Prostate gland (tissue), 2 donors: ENCODE measurements around the gene ATOX1. TPM values are rescaled to one million over a fixed set of nuclear protein-coding genes. Genes with fewer than 3 reads are reported as not detected.

Experiments used
- DNase-seq: peaks from one replicate; pipeline ENCODE4 v3.0.0-alpha.2; 2019; ENCODE audit warnings: low spot score
- H3K27ac ChIP-seq, 2 donors: fragments of 200-600 bp; sonication (generic); 2 replicates each; pipeline ENCODE4 v1.5.1; 2017 to 2019
- H3K27me3 ChIP-seq: fragments of 200-600 bp; sonication (generic); replicated peaks from 2 replicates; pipeline ENCODE4 v1.5.1; 2019; ENCODE audit not compliant: insufficient read depth
- H3K36me3 ChIP-seq, 2 donors: fragments of 200-600 bp; sonication (generic); 1 replicate in 1 of 2; 2 replicates in 1 of 2; pipeline versions ENCODE4 v1.5.1 to v1.8.1; 2017 to 2019
- H3K4me1 ChIP-seq: fragments of 200-600 bp; sonication (generic); replicated peaks from 2 replicates; pipeline ENCODE4 v1.5.1; 2019
- H3K4me3 ChIP-seq, 2 donors: fragments of 200-600 bp; sonication (generic); 2 replicates each; pipeline ENCODE4 v1.5.1; 2017 to 2019
- H3K9me3 ChIP-seq: fragments of 200-600 bp; sonication (generic); 2 replicates; pipeline ENCODE4 v1.5.1; 2017
- POLR2A ChIP-seq: fragments of 450-650 bp; IDR thresholded peaks from one replicate; pipeline ENCODE4 v1.6.1; 2016; ENCODE audit warnings: antibody characterized with exemption, mild to moderate bottlenecking
- POLR2AphosphoS5 ChIP-seq: sonication (generic); formaldehyde crosslinking; IDR thresholded peaks from one replicate; pipeline ENCODE4 v1.6.1; 2017; ENCODE audit warnings: antibody characterized with exemption
- WGBS: methylation state at CpG from one replicate; pipeline ENCODE4 v1.1.5; 2018; 5-methylcytosine and 5-hydroxymethylcytosine counted together
- intact Hi-C: fragments of 100-400 bp; cut with DNase I; formaldehyde crosslinking; loops from one replicate; pipeline ENCODE4 v1.14.2; 2022
- total RNA-seq, 2 donors: library from RNA; depleted of rRNA; stranded (reverse); fragments of >200 nt; gene quantifications; one replicate each; pipeline ENCODE4 v1.1.0, GENCODE V29; 2016
- TF ChIP-seq, protein P1 (sequence below), 4 experiments: fragments of 200-600 bp in 2 of 4; fragments of 450-650 bp in 2 of 4; sonication (generic) in 2 of 4; IDR thresholded peaks; 1 replicate in 3 of 4; 2 replicates in 1 of 4; pipeline ENCODE4 v1.5.1; 2016 to 2019; ENCODE audit warnings: antibody characterized with exemption in 4 of 4, mild to moderate bottlenecking in 2 of 4, moderate library complexity in 2 of 4

ATOX1 gene
- total RNA-seq, 2 donors from 2014 or later, result 97.8 to 163 TPM

DNA sequence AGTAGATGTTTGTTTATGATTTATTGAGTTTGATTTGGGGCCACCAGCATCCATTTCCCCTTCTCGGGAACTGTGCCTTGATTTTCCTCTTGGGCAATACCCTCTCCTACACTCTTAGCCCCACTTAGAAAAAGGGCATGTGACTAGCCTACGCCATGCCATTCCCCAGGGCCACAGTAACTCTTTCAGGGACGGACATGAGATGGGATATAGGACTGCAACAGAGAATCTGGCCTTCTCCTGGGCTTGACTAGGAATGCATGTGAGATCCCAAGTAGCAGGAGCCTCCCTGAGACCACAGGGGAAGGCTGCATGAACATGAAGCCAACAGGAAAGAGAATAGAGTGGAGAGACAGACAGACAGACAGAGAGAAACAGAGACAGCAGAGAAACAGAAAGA is 41.0 kb downstream of the ATOX1 start:
- Histone ChIP-seq H3K27ac (no peak overlapping the region), H3K4me3 (no peak overlapping the region), H3K36me3 (no peaks in the 10 kb centered on the region), H3K4me1 (no peaks in the 10 kb centered on the region), H3K9me3 (no peaks in the 10 kb centered on the region), H3K27me3 (no peaks in the 10 kb centered on the region)
- intact Hi-C loops, result no loop called here
- WGBS, result 74% methylated on average over 3 of the region's 3 CpGs
- DNase-seq, result no peak
- TF ChIP-seq POLR2A, result no peak

DNA sequence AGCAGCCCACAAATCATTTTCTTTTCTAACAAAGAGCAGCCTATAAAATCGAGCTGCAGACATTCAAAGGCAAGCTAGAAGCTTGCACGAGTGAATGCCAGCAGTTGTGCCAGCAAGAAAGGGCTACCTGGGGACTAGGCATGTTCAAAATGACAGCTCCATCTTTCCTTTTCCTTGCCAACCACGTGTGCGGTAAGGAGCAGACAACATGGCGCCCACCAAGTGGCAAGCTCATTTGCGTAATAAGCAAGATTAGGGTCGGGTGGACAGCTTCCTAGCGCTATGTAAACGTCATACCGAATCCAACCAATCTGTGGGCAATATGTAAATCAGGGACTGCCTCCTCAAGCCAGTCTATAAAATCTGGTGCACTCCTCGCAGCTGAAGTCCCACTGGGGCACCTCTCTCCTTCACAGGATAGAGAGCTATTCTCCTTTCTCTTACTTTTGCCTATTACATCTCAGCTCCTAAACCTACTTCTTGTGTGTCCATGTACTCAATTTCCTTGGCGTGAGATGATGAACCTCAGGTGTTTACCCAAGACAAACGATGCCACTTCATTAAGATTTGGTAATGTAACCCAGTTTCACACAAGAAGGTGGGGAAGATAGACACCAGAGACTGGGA is 49.2 kb downstream of the ATOX1 start:
- no peak overlapping the region for H3K27ac ChIP-seq
- H3K36me3 ChIP-seq, result no peaks in the 10 kb centered on the region
- no peaks in the 10 kb centered on the region for H3K9me3 ChIP-seq
- TF ChIP-seq, protein P1, sequence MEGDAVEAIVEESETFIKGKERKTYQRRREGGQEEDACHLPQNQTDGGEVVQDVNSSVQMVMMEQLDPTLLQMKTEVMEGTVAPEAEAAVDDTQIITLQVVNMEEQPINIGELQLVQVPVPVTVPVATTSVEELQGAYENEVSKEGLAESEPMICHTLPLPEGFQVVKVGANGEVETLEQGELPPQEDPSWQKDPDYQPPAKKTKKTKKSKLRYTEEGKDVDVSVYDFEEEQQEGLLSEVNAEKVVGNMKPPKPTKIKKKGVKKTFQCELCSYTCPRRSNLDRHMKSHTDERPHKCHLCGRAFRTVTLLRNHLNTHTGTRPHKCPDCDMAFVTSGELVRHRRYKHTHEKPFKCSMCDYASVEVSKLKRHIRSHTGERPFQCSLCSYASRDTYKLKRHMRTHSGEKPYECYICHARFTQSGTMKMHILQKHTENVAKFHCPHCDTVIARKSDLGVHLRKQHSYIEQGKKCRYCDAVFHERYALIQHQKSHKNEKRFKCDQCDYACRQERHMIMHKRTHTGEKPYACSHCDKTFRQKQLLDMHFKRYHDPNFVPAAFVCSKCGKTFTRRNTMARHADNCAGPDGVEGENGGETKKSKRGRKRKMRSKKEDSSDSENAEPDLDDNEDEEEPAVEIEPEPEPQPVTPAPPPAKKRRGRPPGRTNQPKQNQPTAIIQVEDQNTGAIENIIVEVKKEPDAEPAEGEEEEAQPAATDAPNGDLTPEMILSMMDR (IDR thresholded peaks at IDR 0.05), result no peak
- TF ChIP-seq POLR2A, result no peak
- no peak for TF ChIP-seq POLR2AphosphoS5
- H3K4me1 ChIP-seq, result no peaks in the 10 kb centered on the region
- DNase-seq, result no peak
- intact Hi-C loops, result no loop called here
- WGBS, result 55% methylated on average over 13 of the region's 13 CpGs
- H3K4me3 ChIP-seq, result no peak overlapping the region
- H3K27me3 ChIP-seq, result no peaks in the 10 kb centered on the region

DNA sequence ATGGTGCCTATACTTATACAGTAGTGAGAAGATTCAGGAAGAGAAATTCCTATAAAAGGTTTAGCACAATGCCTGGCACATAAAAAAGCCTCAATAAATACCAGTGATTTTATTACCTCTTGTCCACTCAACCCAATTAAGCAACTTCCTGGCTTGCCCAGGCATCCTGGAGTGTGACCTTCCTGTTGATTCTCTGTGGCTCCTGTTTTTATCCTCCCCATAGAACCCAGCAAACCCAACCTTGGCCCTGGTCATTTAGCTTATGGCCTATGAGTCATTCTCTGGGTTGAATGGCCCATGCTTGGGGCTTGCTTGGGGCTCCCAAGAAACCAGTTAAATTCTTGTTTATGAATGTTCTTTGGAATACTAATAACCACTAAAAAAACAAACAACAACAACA is 50.3 kb downstream of the ATOX1 start:
- no peaks in the 10 kb centered on the region for H3K4me1 ChIP-seq
- no peaks in the 10 kb centered on the region for H3K9me3 ChIP-seq
- no peak overlapping the region for H3K4me3 ChIP-seq
- no peak for DNase-seq
- peak; percentile 67 for TF ChIP-seq POLR2AphosphoS5
- TF ChIP-seq, protein P1 (IDR thresholded peaks at IDR 0.05), result no peak
- H3K27ac ChIP-seq, result peak overlapping the region in 1 of 2 donors; percentile 18
- peaks cover 2% of the 10 kb centered on the region for H3K27me3 ChIP-seq
- no peaks in the 10 kb centered on the region for H3K36me3 ChIP-seq
- intact Hi-C loops, result no loop called here

DNA sequence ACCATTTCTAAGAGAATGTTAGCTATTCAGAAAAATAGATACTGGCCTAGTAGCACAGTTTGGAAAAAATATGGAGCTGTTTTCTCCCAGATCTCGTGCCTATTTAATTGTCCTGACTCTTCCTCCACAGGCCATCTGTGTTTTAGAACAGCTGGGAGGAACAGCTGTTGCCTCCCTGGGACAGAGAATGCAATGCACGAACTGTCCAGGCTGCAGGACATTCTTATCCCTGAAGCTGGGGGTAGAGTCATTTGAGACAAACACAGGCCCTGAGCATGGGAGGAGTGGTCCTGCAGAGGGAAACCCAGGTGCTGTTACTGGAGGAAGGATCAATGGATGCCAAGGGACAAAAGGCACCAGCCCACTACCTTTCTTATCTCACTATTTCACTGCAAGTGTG is 50.9 kb downstream of the ATOX1 start:
- H3K9me3 ChIP-seq, result no peaks in the 10 kb centered on the region
- H3K4me1 ChIP-seq, result no peaks in the 10 kb centered on the region
- peaks cover 2% of the 10 kb centered on the region for H3K27me3 ChIP-seq
- intact Hi-C loops, result no loop called here
- peak overlapping the region in 1 of 2 donors; percentile 18 for H3K27ac ChIP-seq
- TF ChIP-seq POLR2AphosphoS5 (no peak), POLR2A (no peak)
- TF ChIP-seq, protein P1 (IDR thresholded peaks at IDR 0.05), result no peak
- H3K4me3 ChIP-seq, result no peak overlapping the region
- H3K36me3 ChIP-seq, result no peaks in the 10 kb centered on the region
- no peak for DNase-seq
- WGBS, result 61% methylated on average over 2 of the region's 2 CpGs

DNA sequence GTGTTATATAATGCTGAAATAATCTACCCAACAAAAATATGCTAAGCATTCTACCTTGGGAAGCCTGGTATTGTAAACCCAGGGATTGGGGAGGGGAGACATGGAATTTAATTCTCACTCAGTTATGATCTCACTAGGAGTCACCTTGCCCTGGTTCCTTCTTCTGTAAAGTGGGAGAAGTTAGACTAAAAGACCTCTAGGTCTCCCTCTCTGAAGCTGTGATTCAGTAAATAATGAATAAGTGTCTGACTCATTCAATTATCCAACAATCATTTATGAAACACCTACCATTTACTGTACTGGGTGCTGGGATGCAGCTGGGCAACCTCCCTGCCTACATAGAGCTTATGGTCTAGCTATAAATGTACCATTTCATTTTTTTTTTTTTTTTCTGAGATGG is 51.5 kb downstream of the ATOX1 start:
- peaks cover 2% of the 10 kb centered on the region for H3K27me3 ChIP-seq
- no peak overlapping the region for H3K4me3 ChIP-seq
- no peaks in the 10 kb centered on the region for H3K4me1 ChIP-seq
- no peak for DNase-seq
- no peak overlapping the region for H3K27ac ChIP-seq
- intact Hi-C loops, result no loop called here
- no peaks in the 10 kb centered on the region for H3K9me3 ChIP-seq
- no peaks in the 10 kb centered on the region for H3K36me3 ChIP-seq
- no peak for TF ChIP-seq POLR2A
- TF ChIP-seq, protein P1 (IDR thresholded peaks at IDR 0.05), result no peak
- TF ChIP-seq POLR2AphosphoS5, result no peak
